Panc1 (cell line): Measurements from ENCODE around the gene CD164L2. TPM values are rescaled to one million over a fixed set of nuclear protein-coding genes. Genes with fewer than 3 reads are reported as not detected.

Experiments
- ATAC-seq: fragments of 200-7000 bp; cut with Tn5 transposase; 2 replicates; pipeline ENCODE4 v1.9.1; 2020; ENCODE audit warnings: mild to moderate bottlenecking, moderate library complexity
- BruUV-seq: library from RNA; stranded (reverse); fragments of 400-500 nt; replicated peaks from 2 replicates; lab custom pipeline; 2021; lab: Mats Ljungman, UMichigan
- CTCF ChIA-PET: fragments of 300-600 bp; sonication (Branson Sonifier 250); formaldehyde crosslinking; loops from one replicate; lab custom pipeline; 2022; ENCODE audit warnings: antibody characterized with exemption; lab: Charles Lee
- POLR2A ChIA-PET: fragments of 300-600 bp; sonication (Branson Sonifier 250); formaldehyde crosslinking; loops from one replicate; lab custom pipeline; 2022; ENCODE audit warnings: antibody characterized with exemption; lab: Charles Lee
- DNase-seq: peaks from one replicate; pipeline ENCODE4 v3.0.0-alpha.2; 2010; ENCODE audit warnings: low read depth, low spot score
- H3K27ac ChIP-seq: 2 replicates; pipeline ENCODE4 v1.5.1; 2011; ENCODE audit warnings: mild to moderate bottlenecking, low read length, inconsistent platforms
- H3K27me3 ChIP-seq: fragments of 200-500 bp; sonication (Bioruptor generic); 2 replicates; pipeline ENCODE4 v1.6.0; 2014; ENCODE audit warnings: low read length, inconsistent platforms; ENCODE audit not compliant: control insufficient read depth, insufficient read depth
- H3K36me3 ChIP-seq: fragments of 200-500 bp; sonication (Bioruptor generic); 2 replicates; pipeline ENCODE4 v1.5.1; 2014; ENCODE audit warnings: inconsistent platforms, mild to moderate bottlenecking, low read length, moderate library complexity; ENCODE audit not compliant: control insufficient read depth, insufficient read depth
- H3K4me1 ChIP-seq: 2 replicates; pipeline ENCODE4 v1.5.1; 2011; ENCODE audit warnings: inconsistent platforms, mild to moderate bottlenecking, low read length, moderate library complexity; ENCODE audit not compliant: control insufficient read depth, insufficient read depth
- H3K4me3 ChIP-seq, 2 experiments: 2 replicates each; pipeline ENCODE4 v1.5.1; 2011 to 2012; ENCODE audit warnings: low read depth in 2 of 2, low read length in 2 of 2, mild to moderate bottlenecking in 2 of 2, inconsistent platforms in 1 of 2, moderate library complexity in 1 of 2
- H3K9me3 ChIP-seq: fragments of 200-500 bp; sonication (Bioruptor generic); 2 replicates; pipeline ENCODE4 v1.5.1; 2014; ENCODE audit warnings: low read depth, mild to moderate bottlenecking, inconsistent platforms, low read length, moderate library complexity; ENCODE audit not compliant: control insufficient read depth, insufficient read depth
- CTCF ChIP-seq: fragments of 450-650 bp; IDR thresholded peaks from 2 replicates; pipeline ENCODE4 v1.5.1; 2017; ENCODE audit warnings: mild to moderate bottlenecking
- POLR2AphosphoS5 ChIP-seq: IDR thresholded peaks from 2 replicates; pipeline ENCODE4 v1.6.1; 2012; ENCODE audit warnings: mild to moderate bottlenecking, low read depth, low read length, moderate library complexity
- REST ChIP-seq, 2 experiments: IDR thresholded peaks; 2 replicates each; pipeline ENCODE4 v1.6.1; 2011 to 2012; ENCODE audit warnings: low read depth in 2 of 2, control low read depth in 1 of 2, low read length in 1 of 2, mild to moderate bottlenecking in 1 of 2, moderate library complexity in 1 of 2; ENCODE audit not compliant: insufficient read depth in 1 of 2
- SIN3A ChIP-seq: IDR thresholded peaks from 2 replicates; pipeline ENCODE4 v1.6.1; 2012; ENCODE audit warnings: low read depth, mild to moderate bottlenecking, low read length, moderate library complexity, borderline replicate concordance; ENCODE audit not compliant: insufficient read depth
- TCF7L2 ChIP-seq: IDR thresholded peaks from 2 replicates; pipeline ENCODE4 v1.6.1; 2011; ENCODE audit warnings: mild to moderate bottlenecking, low read depth, low read length, inconsistent platforms
- in situ Hi-C: cut with HindIII; loops from 2 replicates; pipeline ENCODE4 v1.10.0; 2016; ENCODE audit warnings: low sequenced_read_pairs, low pct_unique_long_range_greater_than_20kb
- intact Hi-C: fragments of 100-400 bp; cut with micrococcal nuclease; formaldehyde crosslinking; loops from one replicate; pipeline ENCODE4 v1.10.0; 2022; ENCODE audit not compliant: unreplicated experiment
- total RNA-seq: library from RNA; stranded (reverse); gene quantifications from one replicate; pipeline ENCODE4 v1.2.1, GENCODE V29; 2021; ENCODE audit not compliant: unreplicated experiment

CD164L2 gene
- total RNA-seq, 1 experiment from 2014 or later: 0.13 TPM

GRCh38 chr1:27394282-27394658 is 11.1 kb upstream of the CD164L2 start:
- Histone ChIP-seq H3K4me1 (peaks cover 6% of the 10 kb centered on the region), H3K27me3 (no peaks in the 10 kb centered on the region), H3K9me3 (no peaks in the 10 kb centered on the region), H3K27ac (no peak overlapping the region), H3K4me3 (no peak overlapping the region), H3K36me3 (no peaks in the 10 kb centered on the region)
- no peak for ATAC-seq
- in situ Hi-C loops (no loop called here), intact Hi-C loops (loop anchor here (2.0 to 10.0 kb wide), 3 partner anchors 93 to 271 kb away; no protein-coding TSS in a partner anchor)
- BruUV-seq: no TSS peak
- ChIA-PET POLR2A (no interaction called here), CTCF (interaction anchor here (0.6 to 1.5 kb wide), 7 partner anchors 28 to 343 kb away, joined by 3 to 9 read pairs (median 5); no protein-coding TSS in a partner anchor)
- no peak for TF ChIP-seq TCF7L2
- no peak for TF ChIP-seq SIN3A
- no peak for TF ChIP-seq CTCF
- TF ChIP-seq REST (IDR thresholded peaks at IDR 0.05; ENCODE audit: insufficient read depth in 1 of 2, low read depth in 2 of 2, low read length in 1 of 2): no peak
- no peak for TF ChIP-seq POLR2AphosphoS5
- no peak for DNase-seq

- no peaks in the 10 kb centered on the region for H3K9me3 ChIP-seq
- H3K4me1 ChIP-seq: peaks cover 6% of the 10 kb centered on the region
- BruUV-seq: no TSS peak
- ATAC-seq (no peak), DNase-seq (no peak)
- TF ChIP-seq CTCF (no peak), REST (IDR thresholded peaks at IDR 0.05; ENCODE audit: insufficient read depth in 1 of 2, low read depth in 2 of 2, low read length in 1 of 2) (no peak), TCF7L2 (no peak), POLR2AphosphoS5 (no peak), SIN3A (no peak)
- ChIA-PET CTCF (interaction anchor here (0.8 to 1.1 kb wide), 2 partner anchors 27 to 213 kb away, joined by 4 to 5 read pairs; no protein-coding TSS in a partner anchor), POLR2A (no interaction called here)
- intact Hi-C loops (loop anchor here (2.0 to 10.0 kb wide), 3 partner anchors 93 to 271 kb away; no protein-coding TSS in a partner anchor), in situ Hi-C loops (no loop called here)
- H3K27me3 ChIP-seq: no peaks in the 10 kb centered on the region
- no peak overlapping the region for H3K27ac ChIP-seq
- H3K4me3 ChIP-seq: no peak overlapping the region; a peak in 1 of 4 replicates
- H3K36me3 ChIP-seq: no peaks in the 10 kb centered on the region
Observed at GRCh38 chr1:27393641-27394281, 10.6 kb upstream of the CD164L2 start.
